ENCODE data around the gene EPHB1. TPM values are rescaled to one million over a fixed set of nuclear protein-coding genes. Genes with fewer than 3 reads are reported as not detected.
"Not testable (repeated sequence)": the region's sequence is repeated elsewhere in the genome, so short reads cannot be mapped to it uniquely, and the experiment has no call there.

The EPHB1 gene
- total RNA-seq, 1 experiment from 2014 or later: not detected

DNA sequence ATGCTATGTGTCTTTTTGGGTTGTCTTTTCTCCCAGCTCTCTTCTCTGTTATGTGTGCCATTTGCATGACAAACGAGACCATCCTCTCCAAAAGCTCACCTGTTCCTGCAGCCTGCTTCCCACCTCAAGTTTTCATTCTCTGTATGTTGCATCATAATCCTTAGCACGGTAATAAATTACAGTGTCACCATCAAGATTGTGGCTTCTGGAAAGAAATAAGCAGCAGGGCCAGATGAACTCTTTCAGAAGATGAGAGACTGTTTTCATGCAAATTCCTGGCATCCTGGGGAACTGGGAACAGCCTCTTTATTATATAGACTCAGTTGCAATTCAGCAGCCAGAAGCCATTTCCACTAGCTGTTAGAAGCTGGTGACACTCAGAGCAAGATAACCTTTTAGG lies 436.7 kb downstream of the EPHB1 start:
- no peak for DNase-seq (ENCODE audit: low spot score)
- in situ Hi-C loops (cut with HindIII; ENCODE audit: low sequenced_read_pairs): no loop called here

DNA sequence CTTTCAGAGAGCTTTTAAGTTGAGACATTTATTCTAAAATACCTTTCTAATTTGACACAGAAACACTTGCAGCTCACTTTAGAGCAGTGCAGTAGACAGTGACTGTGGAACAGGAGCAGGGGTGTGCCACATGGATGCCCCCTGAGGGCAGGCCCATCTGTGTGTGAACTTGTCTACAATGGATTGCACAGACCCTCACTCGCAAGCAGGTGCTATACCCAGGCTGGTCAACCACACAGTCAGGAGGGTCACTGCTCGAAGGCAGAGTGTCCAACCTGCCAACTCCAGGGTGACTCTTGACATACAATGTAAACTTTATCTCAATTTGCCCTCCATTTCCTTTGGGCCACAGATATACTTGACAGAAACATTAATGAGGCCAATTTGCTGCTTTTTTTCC lies 437.2 kb downstream of the EPHB1 start:
- in situ Hi-C loops (cut with HindIII; ENCODE audit: low sequenced_read_pairs): no loop called here

DNA sequence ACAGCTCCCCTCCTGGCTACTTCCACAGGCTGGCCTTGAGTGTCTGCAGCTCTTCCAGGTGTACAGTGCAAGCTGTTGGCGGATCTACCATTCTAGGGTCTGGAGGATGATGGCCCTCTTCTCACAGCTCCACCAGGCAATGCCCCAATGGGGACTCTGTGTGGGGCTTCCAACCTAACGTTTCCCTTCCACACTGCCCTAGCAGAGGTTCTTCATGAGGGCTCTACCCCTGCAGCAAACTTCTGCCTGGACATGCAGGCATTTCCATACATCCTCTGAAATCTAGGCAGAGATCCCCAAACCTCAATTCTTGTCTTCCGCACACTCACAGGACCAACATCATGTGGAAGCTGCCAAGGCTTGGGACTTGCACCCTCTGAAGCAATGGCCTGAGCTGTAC lies 438.4 kb downstream of the EPHB1 start:
- in situ Hi-C loops (cut with HindIII; ENCODE audit: low sequenced_read_pairs): not testable (repeated sequence)

More for the DNA sequence above, 437.2 kb downstream of the EPHB1 start:
- DNase-seq (ENCODE audit: low spot score): no peak

DNA sequence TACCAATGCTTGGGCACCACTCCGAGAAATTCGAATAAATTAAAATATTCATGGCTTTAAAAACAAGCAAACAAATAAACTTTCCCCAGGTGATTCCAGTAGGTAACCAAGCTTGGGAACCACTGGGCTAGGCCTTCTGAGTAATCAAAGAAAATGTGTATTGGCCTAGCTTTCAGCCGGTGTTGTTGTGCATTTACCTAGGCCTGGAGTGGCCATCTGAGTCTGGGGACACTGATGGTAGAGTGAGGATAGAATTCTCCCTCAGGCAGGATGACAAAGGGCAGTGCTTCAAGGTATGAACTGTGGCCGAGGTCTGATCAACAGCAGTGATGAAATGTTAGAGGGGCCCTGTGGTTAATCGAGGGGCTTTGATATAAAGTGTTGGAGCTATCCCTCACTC lies 440.5 kb downstream of the EPHB1 start:
- DNase-seq (ENCODE audit: low spot score): no peak
- in situ Hi-C loops (cut with HindIII; ENCODE audit: low sequenced_read_pairs): no loop called here

More for the DNA sequence above, 438.4 kb downstream of the EPHB1 start:
- not testable (repeated sequence) for DNase-seq (ENCODE audit: low spot score)

DNA sequence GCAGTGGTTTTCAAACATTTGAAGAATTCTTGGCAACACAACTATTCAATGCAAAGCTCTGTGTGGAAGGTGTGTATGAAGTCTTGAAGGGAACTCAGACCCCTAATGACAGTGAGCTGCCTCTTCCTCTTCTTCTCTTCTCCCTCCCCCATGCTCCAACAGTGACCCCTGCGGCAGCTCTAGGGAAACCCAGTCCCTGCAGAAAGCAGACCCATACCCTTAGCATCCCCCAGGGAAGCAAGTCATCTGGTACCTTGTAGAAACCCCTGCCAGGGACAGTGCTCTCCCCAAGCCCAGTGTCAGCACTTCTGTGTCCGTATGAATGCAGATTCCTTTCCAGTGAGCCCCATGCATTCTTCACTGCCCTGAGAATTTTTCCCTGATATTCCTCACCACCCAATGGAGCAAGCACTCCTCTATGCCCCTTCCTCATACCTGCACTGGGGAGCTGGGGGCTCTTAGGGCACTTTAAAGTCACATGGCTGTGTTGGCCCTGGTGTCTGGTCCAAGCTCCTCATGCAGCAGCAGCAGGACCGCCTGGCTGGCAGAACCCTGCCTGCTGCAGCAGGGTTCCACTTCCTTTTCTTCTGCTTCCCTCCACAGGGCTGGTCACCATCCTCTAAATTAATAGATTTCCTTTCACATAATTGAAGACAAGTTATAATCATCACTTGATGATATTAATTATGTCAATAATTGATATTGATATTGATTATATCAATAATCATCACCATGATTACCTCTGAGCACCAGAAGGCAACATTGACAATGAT lies 442.5 kb downstream of the EPHB1 start:
- DNase-seq (ENCODE audit: low spot score): no peak
- in situ Hi-C loops (cut with HindIII; ENCODE audit: low sequenced_read_pairs): no loop called here

DNA sequence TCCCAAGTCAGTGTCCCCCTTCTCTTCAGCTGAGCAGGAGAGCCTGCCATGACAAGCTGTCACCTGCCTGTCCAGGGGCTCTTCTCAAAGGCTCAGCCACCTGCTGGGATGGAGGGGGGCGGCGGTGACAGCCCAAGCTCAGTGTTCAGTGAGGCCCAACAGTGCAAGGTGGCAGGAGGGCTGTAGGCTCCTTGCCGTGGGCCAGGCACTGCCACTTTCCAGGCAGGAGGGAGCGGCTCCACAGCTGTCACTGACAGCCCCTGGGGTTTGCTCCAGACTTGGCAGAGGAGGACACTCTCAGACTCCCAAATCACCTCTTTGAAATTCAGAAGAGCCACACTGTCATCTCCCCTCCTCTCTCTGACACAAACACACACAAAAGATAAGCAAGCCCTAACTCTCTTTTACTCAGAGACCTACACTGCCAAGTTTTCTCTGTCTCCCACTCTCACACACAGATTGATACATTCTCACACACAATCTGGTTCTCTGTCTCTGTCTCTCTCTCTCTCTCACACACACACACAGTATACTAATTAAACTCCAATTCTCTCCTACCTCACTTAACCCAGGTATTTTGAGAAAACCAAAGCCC lies 443.3 kb downstream of the EPHB1 start:
- DNase-seq (ENCODE audit: low spot score): no peak
- in situ Hi-C loops (cut with HindIII; ENCODE audit: low sequenced_read_pairs): no loop called here

DNA sequence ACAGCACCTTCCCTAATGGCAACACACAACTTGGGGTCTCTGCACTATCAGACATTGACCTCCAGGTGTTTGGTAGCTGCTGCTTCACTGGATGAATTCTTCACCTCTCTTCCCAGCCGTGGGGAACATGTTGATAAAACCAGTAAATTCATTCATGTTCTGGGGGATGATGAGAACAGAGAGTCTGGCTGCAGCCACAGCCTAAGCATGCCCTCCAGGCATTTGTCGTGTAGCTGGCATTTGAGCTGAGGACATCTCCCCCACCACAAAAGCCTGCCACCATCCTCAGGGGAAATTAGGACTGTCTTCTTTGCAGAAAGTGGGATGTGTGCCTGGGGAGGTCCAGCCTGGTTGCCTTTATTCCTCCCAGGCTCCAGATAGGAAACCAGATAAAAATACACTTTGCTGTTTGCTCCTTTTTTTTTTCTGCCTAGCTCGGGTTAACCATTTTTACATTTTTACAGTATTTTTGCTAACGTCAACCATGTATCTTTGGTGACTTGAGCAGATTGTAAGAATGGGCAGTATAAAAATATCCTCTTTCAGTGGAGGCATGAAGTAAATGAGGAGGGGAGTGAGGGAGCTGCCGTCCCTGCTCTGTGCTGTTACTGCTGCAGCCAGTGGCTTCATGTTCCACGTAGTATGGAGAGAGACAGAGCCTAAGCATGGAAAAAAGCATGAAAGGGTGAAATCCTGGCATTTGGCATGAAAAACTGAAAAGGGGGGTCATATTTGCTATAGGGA lies 444.0 kb downstream of the EPHB1 start:
- in situ Hi-C loops (cut with HindIII; ENCODE audit: low sequenced_read_pairs): no loop called here
- no peak for DNase-seq (ENCODE audit: low spot score)

DNA sequence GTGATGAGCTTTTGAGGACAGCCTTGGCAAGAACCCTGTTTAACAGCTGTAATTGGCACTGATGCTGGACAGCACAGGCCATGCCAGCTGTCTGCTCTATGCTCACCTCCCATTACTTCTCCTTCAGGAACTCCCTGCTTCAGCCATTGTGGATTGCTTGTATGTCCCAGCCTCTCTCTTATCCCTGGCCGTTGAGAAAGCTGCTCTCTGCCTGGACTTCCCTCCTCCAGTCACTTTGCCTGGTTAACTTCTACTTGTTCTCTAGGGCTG lies 444.5 kb downstream of the EPHB1 start:
- no peak for DNase-seq (ENCODE audit: low spot score)

DNA sequence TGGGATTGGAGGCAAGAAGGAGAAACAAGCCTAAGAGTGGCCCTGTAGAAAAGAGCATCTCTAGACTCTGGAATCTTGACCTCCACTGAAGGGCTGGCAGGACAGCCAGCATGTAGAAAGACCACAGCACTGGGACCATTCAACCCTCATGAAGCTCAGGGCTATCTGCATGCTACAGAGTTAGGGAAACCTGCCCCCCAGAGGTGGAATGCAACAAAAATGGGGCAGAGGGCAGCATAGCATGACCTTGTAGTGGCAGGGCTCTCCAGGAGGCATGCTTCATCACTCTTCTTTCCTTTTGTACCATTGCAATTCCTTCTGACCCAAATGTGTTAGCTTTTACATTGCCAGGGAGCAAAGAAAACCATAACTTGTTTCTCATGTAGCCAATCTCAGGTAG lies 445.4 kb downstream of the EPHB1 start:
- in situ Hi-C loops (cut with HindIII; ENCODE audit: low sequenced_read_pairs): no loop called here
- no peak for DNase-seq (ENCODE audit: low spot score)

More for the DNA sequence above, 444.5 kb downstream of the EPHB1 start:
- in situ Hi-C loops (cut with HindIII; ENCODE audit: low sequenced_read_pairs): no loop called here

DNA sequence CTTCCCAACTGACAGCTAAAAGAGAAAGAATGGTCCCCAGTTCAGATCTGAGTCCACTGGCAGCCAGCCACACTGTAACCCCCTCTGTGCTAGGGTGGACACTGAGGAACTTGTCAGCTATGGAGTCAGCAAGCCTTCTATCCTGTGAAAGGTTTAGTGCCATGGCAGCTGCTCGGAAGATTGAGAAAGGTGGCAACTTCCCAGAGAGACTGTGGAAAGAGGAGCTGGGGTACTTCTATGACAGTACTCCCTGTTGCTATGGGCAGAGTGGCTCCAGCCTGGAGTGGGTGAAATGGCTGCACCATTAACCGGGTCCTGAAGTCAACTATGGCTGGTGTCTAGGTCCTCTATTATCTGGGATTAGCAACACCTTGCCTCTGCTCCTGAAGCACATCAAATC lies 447.2 kb downstream of the EPHB1 start:
- in situ Hi-C loops (cut with HindIII; ENCODE audit: low sequenced_read_pairs): no loop called here
- DNase-seq (ENCODE audit: low spot score): no peak

DNA sequence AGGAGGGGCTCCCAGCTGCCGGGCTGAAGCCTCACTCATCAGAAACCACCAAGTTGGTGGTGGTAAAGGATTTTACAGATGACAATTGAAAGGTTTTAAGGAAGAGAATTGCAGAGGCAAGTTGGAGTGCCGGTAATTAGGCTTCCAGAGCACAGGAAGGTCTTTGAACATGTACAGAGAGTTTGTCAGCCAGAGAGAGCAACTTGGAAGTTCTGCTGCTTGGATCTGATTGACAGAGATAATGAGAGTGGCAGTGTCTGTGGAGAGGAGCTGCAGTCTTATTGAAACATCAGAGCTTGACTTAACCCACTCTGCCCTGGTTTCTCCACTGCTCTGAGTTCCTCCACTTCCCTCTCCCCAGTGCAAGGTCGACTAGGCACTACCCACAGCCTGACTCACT lies 448.6 kb downstream of the EPHB1 start:
- no peak for DNase-seq (ENCODE audit: low spot score)
- in situ Hi-C loops (cut with HindIII; ENCODE audit: low sequenced_read_pairs): no loop called here

DNA sequence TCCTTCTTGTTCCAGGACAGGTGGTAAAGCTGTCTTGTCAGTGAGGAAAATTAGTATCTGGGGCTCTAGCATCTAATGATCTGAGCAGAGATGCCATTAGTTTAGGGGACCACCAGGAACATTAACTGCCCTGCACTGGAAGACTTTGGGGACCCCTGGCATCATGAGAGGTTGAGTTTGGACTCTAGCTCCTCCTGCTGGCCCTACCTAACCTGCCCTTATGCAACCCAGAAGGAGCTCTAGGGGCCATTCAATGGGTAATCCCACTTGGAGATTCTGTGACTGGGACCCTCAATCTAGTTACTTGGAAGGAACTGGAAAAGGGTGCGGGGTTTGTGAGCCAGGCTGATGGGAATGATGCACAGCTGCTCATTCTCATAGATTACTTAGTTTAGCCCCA lies 451.0 kb downstream of the EPHB1 start:
- DNase-seq (ENCODE audit: low spot score): no peak
- in situ Hi-C loops (cut with HindIII; ENCODE audit: low sequenced_read_pairs): no loop called here

DNA sequence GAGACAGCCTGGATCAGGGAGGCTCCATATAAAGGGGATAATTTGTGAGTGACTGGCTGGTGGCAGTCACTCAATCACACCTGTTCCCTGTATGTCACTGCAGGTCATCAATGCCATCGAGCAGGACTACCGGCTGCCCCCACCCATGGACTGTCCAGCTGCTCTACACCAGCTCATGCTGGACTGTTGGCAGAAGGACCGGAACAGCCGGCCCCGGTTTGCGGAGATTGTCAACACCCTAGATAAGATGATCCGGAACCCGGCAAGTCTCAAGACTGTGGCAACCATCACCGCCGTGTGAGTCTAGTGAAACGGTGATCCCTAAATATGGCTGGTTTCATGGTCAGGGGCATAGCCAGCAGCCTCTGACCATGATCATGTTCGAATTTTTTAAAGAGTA lies 453.2 kb downstream of the EPHB1 start:
- no peak for DNase-seq (ENCODE audit: low spot score)
- in situ Hi-C loops (cut with HindIII; ENCODE audit: low sequenced_read_pairs): no loop called here

DNA sequence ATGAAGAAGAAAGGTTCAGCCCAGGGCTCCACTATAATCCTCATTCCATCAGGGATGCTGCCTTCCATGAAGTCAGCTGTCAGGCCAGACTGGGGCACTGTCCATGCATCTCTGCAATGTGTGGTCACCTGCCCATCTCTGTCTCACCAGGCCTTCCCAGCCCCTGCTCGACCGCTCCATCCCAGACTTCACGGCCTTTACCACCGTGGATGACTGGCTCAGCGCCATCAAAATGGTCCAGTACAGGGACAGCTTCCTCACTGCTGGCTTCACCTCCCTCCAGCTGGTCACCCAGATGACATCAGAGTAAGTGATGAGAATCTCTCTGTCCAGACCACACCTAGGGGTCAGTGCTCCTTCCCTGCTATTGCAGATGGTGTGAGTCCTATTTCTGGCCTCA lies 454.1 kb downstream of the EPHB1 start:
- in situ Hi-C loops (cut with HindIII; ENCODE audit: low sequenced_read_pairs): no loop called here
- no peak for DNase-seq (ENCODE audit: low spot score)

DNA sequence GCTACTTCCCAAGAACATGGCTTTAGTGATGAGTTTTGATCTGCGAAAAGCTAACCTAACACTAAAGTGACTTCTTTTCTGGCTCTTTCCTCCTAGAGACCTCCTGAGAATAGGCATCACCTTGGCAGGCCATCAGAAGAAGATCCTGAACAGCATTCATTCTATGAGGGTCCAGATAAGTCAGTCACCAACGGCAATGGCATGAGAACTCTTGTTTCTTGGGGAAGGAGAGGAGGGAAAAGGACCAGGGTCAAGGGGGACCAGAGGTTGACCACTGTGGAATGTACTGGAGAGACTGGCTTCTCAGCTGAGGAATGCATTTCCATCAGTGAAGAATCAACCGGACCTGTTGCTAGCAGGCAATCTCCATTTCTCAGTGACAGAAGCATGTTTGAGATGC lies 463.9 kb downstream of the EPHB1 start:
- no peak for DNase-seq (ENCODE audit: low spot score)
- in situ Hi-C loops (cut with HindIII; ENCODE audit: low sequenced_read_pairs): no loop called here

DNA sequence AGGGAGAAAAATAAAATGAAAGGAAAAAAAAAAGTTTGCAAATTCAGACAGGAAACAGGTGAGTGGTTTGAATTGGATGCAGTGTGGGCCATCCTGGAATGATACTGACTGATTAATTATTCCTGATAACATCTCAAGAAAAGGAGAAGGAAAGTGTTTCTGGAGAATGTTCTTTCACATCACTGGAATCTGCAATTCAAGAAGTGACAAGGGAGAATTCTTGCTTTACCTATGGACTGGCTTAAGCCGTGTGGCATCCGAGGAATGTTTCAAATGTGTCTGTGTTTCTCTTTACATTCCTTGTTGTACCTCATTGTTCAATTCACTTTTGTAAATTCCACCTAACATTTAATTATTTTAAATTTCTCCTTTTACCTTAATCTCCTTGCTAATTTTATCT lies 465.0 kb downstream of the EPHB1 start:
- in situ Hi-C loops (cut with HindIII; ENCODE audit: low sequenced_read_pairs): no loop called here
- DNase-seq (ENCODE audit: low spot score): no peak

DNA sequence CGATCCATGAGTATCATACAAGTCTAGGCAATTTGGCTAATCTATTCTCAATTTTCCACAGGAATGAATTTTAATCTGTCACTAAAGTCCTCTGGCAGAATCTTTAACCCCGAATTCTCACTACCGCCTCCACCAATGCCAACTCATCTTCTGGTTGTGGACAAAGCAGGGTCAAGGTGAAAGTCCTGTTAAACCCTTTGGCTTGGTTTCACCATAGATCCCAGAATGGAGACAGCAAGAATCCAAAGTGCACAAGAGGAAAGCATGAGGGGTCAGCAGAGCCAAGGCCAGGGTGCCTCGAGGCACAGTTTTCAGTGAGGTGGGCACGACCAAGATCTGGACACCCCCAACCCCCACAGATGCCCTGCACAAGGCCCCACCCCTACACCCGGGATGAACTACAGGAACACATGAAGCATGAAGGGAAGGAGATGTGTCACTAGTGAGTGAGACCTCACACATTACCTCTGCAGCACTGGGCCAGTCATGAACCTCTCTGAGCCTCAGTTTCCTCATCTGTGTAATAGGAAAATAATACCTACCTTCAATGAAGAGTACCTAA lies 466.2 kb downstream of the EPHB1 start:
- in situ Hi-C loops (cut with HindIII; ENCODE audit: low sequenced_read_pairs): no loop called here
- DNase-seq (ENCODE audit: low spot score): no peak

DNA sequence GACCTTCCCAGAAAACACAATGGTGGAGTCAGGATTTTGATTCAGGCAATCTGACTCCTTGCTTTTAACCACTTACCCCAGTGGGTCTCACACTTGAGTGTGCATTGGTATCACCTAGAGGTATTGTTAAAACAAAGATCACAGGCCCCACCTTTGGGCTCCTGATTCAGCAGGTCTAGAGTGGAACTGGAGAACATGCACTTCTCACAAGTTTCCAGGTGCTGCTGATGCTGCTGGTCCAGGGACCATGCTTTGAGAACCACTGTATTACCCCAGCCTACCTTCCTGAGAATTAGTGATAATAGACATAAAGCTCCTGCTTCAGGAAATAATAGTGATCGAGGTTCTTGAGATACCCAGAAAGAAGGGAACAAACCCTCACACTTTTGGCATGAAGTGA lies 466.9 kb downstream of the EPHB1 start:
- in situ Hi-C loops (cut with HindIII; ENCODE audit: low sequenced_read_pairs): no loop called here
- DNase-seq (ENCODE audit: low spot score): no peak

DNA sequence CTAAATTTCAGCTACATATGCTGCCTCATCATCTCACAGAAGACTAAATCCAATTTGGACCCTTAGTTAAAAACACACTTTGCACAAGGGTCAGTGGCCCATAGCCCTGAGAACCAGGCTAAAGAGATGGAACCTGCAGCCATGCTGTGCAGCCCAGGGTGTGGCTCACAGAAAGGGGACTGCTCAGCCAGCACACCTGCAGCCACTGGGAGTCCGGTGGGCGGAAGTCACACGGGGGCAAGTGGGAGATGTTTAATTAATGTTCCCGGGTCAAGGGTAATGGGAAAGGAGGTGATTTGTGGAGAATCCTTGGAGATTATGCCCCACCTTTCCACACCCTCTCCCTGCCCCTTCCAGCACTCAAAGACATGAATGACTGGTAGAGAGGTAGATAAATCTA lies 467.4 kb downstream of the EPHB1 start:
- DNase-seq (ENCODE audit: low spot score): no peak
- in situ Hi-C loops (cut with HindIII; ENCODE audit: low sequenced_read_pairs): no loop called here

DNA sequence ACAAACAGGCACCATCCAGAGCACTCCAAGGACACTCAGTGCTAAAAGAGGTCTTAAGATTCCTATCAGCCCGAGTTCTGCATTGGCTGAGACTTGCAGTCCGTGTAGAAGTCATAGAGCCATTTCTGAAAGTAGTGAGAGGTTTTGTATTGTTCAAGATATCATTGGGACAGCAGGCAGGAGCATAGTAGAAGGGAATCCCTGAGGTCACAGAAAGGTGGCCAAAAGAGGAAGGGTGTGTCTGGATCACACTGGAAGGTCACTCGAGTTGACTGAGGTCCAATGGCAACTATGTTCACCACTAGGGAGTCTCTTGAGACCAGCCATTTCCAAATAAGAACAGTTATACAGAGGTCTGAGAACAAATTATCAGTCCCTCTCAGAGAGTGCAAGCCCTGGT lies 468.3 kb downstream of the EPHB1 start:
- in situ Hi-C loops (cut with HindIII; ENCODE audit: low sequenced_read_pairs): no loop called here
- DNase-seq (ENCODE audit: low spot score): no peak

Data from G401 (cell line).